ENCODE data around the gene DLG2.

Gene DLG2

GRCh38 chr11:83537131-83537610, 2090.0 kb downstream of the DLG2 start:
- DNase-seq (ENCODE audit: low read depth in 2 of 2), result no peak

- no peak for DNase-seq (ENCODE audit: low read depth in 2 of 2)
These were observed 2094.0 kb downstream of the DLG2 start for GRCh38 chr11:83533166-83533565.

DNA sequence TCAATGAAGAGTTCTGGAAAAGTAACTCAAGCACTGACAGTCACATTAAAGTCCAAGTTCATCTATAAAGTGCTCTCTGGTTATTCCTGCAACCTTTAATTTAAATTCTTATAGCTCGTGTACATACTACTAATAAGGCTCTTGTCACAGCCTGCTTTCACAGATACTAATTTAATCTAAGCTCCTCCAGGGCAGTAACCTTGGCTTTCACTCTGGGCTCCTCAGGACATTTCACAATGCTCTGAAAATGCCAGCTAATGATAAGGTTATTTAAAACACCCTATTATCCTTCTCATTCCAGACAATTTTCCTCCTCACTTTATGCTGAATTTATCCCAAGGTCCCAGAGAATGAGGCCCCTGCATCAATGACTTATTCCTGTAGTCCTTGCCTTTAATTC, 2098.3 kb downstream of the DLG2 start:
- DNase-seq (ENCODE audit: low read depth in 2 of 2), result no peak

DNA sequence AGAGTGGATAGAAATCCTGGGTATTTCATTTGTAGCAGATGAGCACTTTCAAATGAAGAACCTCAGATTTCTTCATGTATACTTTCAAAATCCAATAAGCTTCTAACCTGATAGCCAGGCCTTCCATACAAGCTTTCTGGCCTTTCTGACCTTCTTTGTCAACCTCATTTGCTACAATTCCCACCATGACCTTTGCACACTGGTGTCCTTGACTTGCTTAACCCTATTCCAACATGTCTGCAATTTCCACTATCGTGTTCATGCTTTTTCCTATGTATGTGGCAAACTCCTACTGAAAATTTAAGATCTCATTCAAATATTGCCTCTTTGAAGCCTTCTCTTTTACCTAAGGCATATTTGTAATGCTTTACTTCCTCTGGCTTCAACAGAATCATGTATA, 2098.9 kb downstream of the DLG2 start:
- DNase-seq (ENCODE audit: low read depth in 2 of 2), result no peak

DNA sequence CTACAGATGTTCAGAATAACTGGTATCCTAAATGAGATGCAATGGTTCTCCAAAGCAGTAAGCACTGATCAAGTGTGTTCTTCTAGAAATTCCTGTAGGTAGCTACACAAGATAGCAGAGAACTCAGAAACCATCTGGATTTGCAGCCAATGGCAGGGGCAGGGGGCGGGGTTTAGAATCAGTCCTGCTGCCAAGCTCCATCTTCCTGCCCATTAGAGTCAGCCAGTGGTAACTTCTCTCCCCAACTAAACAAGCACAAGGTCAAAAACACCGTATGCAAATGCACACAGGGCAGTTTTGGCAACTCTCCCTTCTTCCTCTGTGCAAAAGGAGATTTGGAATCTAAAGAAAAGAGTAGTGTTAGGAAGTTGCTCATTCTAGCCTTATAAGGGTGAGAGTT, 2103.5 kb downstream of the DLG2 start:
- DNase-seq (ENCODE audit: low read depth in 2 of 2), result no peak

- DNase-seq (ENCODE audit: low read depth in 2 of 2), result no peak
These were observed 2104.2 kb downstream of the DLG2 start for GRCh38 chr11:83522911-83523310.

GRCh38 chr11:83521647-83522596, 2105.2 kb downstream of the DLG2 start:
- DNase-seq (ENCODE audit: low read depth in 2 of 2), result no peak

DNA sequence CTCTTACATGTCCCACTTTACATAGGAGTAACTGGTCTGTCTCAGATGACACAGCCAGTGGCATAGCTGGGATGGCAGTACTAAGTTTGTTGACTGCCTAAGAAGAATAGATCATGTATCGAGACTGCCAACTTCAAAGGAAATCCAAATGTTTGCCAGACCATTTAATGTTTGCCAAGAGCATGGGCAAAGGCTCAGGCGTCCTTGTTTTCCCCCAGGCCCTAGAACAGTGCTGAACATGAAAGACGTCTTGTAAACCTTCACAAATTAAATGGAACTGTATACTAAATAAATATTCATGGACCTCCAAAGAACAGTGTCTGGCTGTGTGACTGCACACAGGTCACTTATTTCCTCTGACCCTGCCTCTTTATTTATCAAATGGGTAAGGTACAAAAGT, 2106.3 kb downstream of the DLG2 start:
- DNase-seq (ENCODE audit: low read depth in 2 of 2), result no peak

DNA sequence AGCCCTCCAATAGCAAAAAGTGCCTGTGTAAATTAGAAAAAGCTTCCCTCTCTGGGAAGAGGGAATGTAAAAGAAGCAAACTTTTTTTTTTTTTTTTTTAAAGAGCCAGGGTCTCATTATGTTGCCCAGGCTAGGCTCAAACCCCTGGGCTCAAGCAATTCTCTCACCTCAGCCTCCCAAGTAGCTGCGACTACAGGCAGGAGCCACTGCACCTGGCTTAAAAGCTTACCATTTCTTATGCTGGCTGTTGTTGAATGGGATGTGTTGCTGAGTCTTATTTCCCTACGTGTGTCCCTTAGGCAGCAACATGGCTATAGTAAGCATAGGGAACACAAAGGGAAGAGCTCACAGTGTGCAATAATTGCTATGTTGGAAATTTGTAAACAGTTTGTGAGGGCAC, 2115.5 kb downstream of the DLG2 start:
- no peak for DNase-seq (ENCODE audit: low read depth in 2 of 2)

- DNase-seq (ENCODE audit: low read depth in 2 of 2), result no peak
These were observed 2116.3 kb downstream of the DLG2 start for GRCh38 chr11:83510530-83511460.

DNA sequence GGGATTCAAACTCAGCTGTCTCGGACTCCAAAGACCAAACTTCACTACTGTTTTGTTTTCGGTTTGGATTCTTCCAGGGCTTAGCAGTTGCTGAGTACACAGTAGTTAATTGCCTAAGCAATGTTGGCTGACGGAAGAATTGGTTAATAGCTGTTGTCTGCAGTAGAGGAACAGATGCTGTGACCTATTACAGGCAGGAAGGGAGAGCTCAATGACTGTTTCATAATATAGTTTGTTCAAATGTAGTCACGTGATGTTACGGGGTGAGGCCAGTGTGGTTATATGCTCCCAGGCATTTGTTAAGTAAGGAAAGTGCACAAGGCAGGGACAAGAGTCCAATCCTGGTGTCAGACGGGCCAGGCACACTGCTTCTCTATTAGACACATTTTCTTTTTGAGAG, 2118.3 kb downstream of the DLG2 start:
- no peak for DNase-seq (ENCODE audit: low read depth in 2 of 2)

GRCh38 chr11:83502041-83502440, 2125.1 kb downstream of the DLG2 start:
- DNase-seq (ENCODE audit: low read depth in 2 of 2), result no peak

GRCh38 chr11:83493917-83494316, 2133.2 kb downstream of the DLG2 start:
- no peak for DNase-seq (ENCODE audit: low read depth in 2 of 2)

- DNase-seq (ENCODE audit: low read depth in 2 of 2), result no peak
These were observed 2134.1 kb downstream of the DLG2 start for GRCh38 chr11:83493034-83493433.

DNA sequence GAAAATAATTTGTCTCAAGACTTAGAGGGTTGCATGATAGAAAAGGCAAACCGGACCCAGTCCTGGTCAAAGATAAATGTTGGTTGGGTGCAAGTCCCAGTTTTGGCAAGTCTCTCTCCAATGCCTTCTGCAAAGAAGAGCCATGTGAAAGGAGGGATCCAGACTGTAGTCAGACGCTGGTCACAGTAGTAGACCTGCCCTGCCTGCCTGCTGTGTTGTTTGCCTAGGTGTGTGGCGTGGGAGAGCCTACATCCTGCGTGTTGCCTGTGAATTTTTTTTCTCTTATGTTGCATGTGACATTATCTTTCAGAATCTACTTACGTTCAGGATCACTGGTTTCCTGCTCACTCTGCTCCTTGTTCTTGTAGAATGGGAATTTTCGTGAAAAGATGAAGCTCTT, 2143.3 kb downstream of the DLG2 start:
- DNase-seq (ENCODE audit: low read depth in 2 of 2), result no peak

DNA sequence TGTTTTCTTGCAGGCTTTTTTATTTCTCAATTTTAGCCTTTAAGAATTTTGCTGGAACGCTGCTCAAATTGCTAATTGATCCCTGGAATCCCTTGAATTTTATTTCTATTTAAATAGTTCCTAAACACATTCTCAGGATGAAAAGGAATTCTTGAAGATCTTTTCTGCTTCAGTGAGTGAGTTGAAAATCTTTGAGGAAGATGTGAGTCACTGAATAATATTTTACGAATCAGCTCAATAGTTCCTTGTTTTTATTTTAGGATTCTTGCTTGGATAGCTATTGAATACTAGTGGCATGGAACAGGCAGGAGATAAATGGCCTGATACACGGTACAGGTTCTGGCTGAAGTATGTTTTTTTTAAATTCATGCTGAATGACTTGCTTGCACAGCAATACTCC, 2146.3 kb downstream of the DLG2 start:
- DNase-seq (ENCODE audit: low read depth in 2 of 2), result no peak

GRCh38 chr11:83480251-83480650, 2146.9 kb downstream of the DLG2 start:
- no peak for DNase-seq (ENCODE audit: low read depth in 2 of 2)

- DNase-seq (ENCODE audit: low read depth in 2 of 2), result no peak
These were observed 2149.4 kb downstream of the DLG2 start for GRCh38 chr11:83477772-83478171.

GRCh38 chr11:83475760-83476159, 2151.4 kb downstream of the DLG2 start:
- DNase-seq (ENCODE audit: low read depth in 2 of 2), result no peak

DNA sequence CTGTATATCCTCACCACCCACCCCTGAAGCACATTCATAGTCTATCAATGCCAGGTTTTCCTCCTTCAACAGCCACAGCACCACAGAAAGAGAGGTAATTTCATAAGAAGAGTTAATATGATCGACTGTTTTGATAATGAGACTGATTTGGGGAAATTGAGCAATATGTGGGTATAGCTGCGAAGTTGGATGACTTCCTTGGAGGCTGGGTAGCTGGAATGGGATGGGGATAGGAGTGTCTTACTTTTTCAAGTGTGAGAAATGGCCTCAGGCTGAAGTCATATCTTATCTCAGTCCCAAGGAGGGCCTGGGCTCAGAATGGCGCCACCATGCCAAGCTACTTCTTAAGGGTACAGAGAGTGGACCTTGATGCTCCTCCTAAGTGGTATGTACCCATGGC, 2153.4 kb downstream of the DLG2 start:
- DNase-seq (ENCODE audit: low read depth in 2 of 2), result no peak

DNA sequence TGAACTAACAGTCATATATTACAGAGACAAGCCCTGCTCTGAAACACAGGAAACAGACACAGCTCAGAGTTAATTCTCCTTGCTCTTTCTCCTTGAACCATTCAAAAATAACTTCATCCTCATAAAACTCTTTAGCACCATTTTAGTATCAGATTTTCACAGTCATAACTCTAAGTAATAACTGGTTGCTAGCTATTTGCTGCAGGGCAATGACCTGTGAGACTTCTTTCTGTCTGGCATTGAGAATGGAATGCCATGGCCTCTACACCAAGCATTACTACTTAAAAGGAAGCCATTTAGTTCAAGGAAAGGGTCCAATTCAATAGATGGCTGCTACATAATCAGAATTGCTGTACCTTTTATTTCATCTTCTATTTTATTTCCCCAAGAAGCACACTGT, 2154.3 kb downstream of the DLG2 start:
- DNase-seq (ENCODE audit: low read depth in 2 of 2), result no peak
